ENCODE results near the gene TNS3. TPM values are rescaled to one million over a fixed set of nuclear protein-coding genes. Genes with fewer than 3 reads are reported as not detected.

TNS3 gene
- total and polyA plus RNA-seq, 2 of the 13 experiments (the other 11 are each of a cell fraction or from before 2014, with no cell fraction given), result 52.9 to 55.7 TPM

- no peaks in the 10 kb centered on the region for H3K27me3 ChIP-seq (ENCODE audit: control insufficient read depth in 1 of 2, insufficient read depth in 2 of 2, low read length in 2 of 2)
- no peak for ATAC-seq
- ChIA-PET POLR2A (interaction anchor here (1.9 to 2.1 kb wide), 2 partner anchors 19 to 83 kb away, joined by 4 read pairs; no protein-coding TSS in a partner anchor), CTCF (ENCODE audit: low intra/inter-chr PET ratio, low total read pairs) (no interaction called here)
- H3K9me3 ChIP-seq (ENCODE audit: low read length), result no peaks in the 10 kb centered on the region
- no peak overlapping the region for H3K27ac ChIP-seq (ENCODE audit: extremely low read length, insufficient read depth, low read length)
- H3K4me1 ChIP-seq (ENCODE audit: insufficient read depth, low read length), result peaks cover 40% of the 10 kb centered on the region
- TF ChIP-seq ZNF260 (CRISPR knock-in tag; IDR thresholded peaks at IDR 0.05; ENCODE audit: borderline replicate concordance, low read depth), result no peak
- no peak for TF ChIP-seq MEIS1 (CRISPR knock-in tag; IDR thresholded peaks at IDR 0.05; ENCODE audit: borderline replicate concordance)
- TF ChIP-seq MYC (CRISPR knock-in tag; IDR thresholded peaks at IDR 0.05; ENCODE audit: borderline replicate concordance), result no peak
- no peak for TF ChIP-seq JUND (CRISPR knock-in tag; IDR thresholded peaks at IDR 0.05)
- no peak for TF ChIP-seq RELA (CRISPR knock-in tag; IDR thresholded peaks at IDR 0.05)
- no peak for TF ChIP-seq SOX6 (IDR thresholded peaks at IDR 0.05)
- no peak for TF ChIP-seq SOX6 (CRISPR knock-in tag; IDR thresholded peaks at IDR 0.05)
- TF ChIP-seq ZXDC (CRISPR knock-in tag; IDR thresholded peaks at IDR 0.05), result no peak
- no peak for TF ChIP-seq HNRNPH1 (optimal IDR thresholded peaks at IDR 0.05; ENCODE audit: low read depth, low read length)
- no peak for TF ChIP-seq ZNF639 (CRISPR knock-in tag; conservative IDR thresholded peaks at IDR 0.05)
- no peak overlapping the region for H3K4me2 ChIP-seq (ENCODE audit: low read depth, low read length)
- H3K36me3 ChIP-seq (replicated peaks in 1 of 2; ENCODE audit: control insufficient read depth in 1 of 2, insufficient read depth in 2 of 2, low read length in 2 of 2), result peaks cover 22 to 41% of the 10 kb centered on the region in 2 experiments; a peak in 4 of 5 replicates
- H3K79me2 ChIP-seq (ENCODE audit: insufficient read depth, low read length), result peaks cover 94% of the 10 kb centered on the region
- no peak overlapping the region for H3K9ac ChIP-seq (ENCODE audit: insufficient read depth, low read depth, low read length)
- in situ Hi-C loops (cut with HindIII; ENCODE audit: extremely low pct_ligation_motif_present, low pct_unique_long_range_greater_than_20kb), result no loop called here
- no peak for DNase-seq (ENCODE audit: low spot score)
- FAIRE-seq, result no peak
- H3K4me3 ChIP-seq (replicated peaks in 1 of 3; ENCODE audit: insufficient read depth in 1 of 3, low read depth in 2 of 3, low read length in 3 of 3), result no peak overlapping the region
- H2AFZ ChIP-seq (ENCODE audit: low read length), result no peak overlapping the region
- intact Hi-C loops (cut with micrococcal nuclease; ENCODE audit: unreplicated experiment), result no loop called here
- BruUV-seq (replicated peaks), result no TSS peak
- H4K20me1 ChIP-seq (ENCODE audit: insufficient read depth, low read length), result peaks cover 70% of the 10 kb centered on the region
- WGBS (ENCODE audit: low lambda C conversion rate), result 93% methylated on average over 14 of the region's 14 CpGs
Measured at GRCh38 chr7:47456210-47456955, 125.5 kb downstream of the TNS3 start.

Measured in HepG2 (cell line).